Erythroblast (primary cell): ENCODE measurements around the gene POLN.

Experiments
- DNase-seq, 2 experiments: peaks; one replicate each; lab custom pipeline; 2025; lab: John Stamatoyannopoulos, UW
- GATA1 ChIP-seq: IDR thresholded peaks from 2 replicates; pipeline ENCODE4 v1.6.1; 2011; ENCODE audit warnings: low read depth, mild to moderate bottlenecking, control low read depth, low read length, moderate library complexity
- POLR2A ChIP-seq: IDR thresholded peaks from 2 replicates; pipeline ENCODE4 v1.6.1; 2011; ENCODE audit warnings: mild to moderate bottlenecking, low read length

POLN gene

DNA sequence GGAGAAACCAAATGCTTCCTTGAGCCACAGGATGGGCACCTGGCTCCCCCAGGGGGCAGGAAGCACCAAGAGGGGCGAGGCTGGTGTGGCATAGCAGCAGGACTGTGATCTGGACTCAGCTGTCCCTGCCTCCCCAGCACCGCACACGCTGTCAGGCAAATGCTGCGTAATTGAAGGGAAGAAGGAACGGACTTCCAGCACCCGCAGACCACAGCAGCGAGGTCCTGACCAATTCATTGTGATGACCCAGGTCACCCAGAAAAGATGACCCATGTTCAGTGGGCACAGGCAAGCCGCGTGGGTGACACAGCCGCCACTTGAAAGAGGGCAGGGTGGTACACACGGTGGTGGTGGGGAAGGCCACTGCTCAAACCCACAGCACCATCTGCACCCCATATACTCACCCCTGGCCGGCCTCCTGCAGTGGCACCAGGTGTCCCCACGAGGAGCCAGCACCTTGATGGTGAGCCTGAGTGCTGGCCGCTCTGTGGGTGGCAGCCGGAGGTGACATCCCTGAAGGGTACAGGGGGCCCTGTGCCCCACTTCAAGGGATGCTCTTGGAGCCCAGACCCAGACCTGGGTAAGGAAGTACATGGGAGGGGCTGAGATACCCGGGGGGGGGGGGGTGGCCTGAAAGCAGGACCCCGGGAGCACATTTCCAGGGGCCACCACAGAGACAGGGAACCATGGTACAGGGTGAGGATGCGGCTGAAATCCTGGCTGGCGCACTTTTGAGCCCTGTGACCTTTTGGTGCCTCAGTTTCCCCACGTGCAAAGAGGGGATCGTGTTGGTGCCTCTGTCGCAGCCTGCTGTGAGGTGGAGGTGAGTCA, 171.3 kb downstream of the POLN start:
- DNase-seq: no peak
- TF ChIP-seq POLR2A (no peak), GATA1 (no peak)

DNA sequence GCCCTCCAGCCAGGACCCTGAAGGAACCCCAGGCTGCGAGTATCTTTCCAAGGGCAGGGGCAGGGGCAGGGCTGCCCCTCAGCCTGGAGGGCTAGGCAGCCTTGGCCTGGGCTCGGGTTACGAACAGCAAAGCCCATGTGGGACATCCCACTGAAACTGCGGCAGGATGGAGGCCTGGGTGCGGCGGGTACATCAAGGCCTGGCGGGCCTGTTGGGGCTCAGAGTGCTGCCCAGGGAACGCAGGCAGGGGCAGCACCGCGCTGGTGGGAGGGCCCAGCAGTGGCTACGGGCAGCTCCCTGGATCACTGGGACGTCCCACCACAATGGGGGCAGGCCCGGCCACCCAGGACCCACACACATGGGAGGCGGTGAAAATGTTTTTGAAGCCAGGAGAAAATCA, 171.9 kb downstream of the POLN start:
- DNase-seq: no peak
- TF ChIP-seq GATA1 (no peak), POLR2A (no peak)

DNA sequence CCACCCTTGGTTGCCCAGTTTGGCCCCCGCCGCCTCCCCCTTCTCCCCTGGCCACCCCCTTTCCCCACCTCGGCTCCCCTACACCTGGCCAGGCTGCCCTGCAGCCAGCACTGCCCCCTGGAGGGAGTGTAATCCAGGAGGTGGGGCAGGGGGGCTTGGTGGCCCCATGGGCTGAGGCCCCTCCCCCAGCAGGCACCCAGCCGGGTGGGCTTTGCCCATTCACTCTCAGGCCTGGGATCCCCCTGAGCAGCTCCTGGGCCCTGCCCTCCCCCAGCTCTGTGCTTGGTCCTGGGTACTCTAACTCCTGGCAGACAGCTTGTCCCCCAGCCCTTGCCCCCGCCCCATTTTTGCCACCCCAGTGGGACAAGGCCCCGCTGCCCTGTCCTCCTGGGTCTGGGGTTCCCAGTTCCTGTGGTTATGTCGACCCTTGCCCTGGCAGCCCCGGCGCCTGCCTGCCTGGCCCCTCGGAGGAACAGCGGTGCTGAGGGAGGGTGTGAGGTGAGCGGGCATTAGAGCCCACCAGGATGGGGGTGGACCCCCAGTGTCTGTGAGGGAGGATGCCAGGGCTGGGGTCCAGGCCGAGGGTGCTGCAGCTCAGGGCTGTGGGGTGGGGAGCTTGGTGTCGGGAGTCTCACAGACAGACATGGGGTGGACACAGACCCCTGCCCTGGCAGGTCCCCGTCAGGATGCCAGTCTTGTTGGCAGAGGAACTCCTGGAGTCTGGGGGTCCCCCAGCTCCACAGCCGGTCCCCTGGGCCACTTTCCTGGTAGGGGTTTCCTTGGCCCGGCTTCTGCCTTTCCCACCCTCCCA, 172.6 kb downstream of the POLN start:
- TF ChIP-seq GATA1 (no peak), POLR2A (no peak)
- no peak for DNase-seq

DNA sequence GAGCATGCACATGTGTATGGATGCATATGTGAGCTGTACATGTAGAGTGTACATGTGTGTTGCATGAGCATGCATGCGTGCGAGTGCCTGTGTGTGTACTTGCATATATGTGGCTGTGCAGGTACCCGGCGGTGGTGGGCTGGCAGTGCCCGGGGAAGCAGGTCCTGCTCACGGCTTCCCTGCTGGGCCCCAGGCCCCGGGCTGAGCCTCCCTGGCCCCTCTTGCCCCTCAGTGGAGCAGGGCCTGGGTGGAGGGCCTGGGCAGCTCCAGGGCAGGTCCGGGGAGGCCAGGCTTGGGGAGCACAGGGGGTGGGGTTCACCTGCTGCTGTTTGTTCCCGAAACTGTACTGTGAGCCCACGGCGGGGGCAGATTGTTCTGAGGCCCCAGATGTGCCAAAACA, 173.4 kb downstream of the POLN start:
- no peak for TF ChIP-seq POLR2A
- no peak for TF ChIP-seq GATA1
- no peak for DNase-seq

DNA sequence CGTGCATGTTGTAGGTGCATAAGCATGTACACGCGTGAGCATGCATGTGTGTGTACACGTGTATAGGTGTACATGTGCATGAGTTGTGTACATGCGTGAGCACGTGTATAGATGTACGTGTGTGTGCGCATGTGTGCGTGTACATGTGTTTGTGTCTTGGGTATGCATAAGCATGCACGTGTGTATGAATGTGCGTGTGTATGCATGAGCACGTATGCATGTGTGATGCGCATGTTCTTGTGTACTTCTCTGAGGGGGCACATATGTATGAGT, 173.8 kb downstream of the POLN start:
- TF ChIP-seq POLR2A (no peak), GATA1 (no peak)

DNA sequence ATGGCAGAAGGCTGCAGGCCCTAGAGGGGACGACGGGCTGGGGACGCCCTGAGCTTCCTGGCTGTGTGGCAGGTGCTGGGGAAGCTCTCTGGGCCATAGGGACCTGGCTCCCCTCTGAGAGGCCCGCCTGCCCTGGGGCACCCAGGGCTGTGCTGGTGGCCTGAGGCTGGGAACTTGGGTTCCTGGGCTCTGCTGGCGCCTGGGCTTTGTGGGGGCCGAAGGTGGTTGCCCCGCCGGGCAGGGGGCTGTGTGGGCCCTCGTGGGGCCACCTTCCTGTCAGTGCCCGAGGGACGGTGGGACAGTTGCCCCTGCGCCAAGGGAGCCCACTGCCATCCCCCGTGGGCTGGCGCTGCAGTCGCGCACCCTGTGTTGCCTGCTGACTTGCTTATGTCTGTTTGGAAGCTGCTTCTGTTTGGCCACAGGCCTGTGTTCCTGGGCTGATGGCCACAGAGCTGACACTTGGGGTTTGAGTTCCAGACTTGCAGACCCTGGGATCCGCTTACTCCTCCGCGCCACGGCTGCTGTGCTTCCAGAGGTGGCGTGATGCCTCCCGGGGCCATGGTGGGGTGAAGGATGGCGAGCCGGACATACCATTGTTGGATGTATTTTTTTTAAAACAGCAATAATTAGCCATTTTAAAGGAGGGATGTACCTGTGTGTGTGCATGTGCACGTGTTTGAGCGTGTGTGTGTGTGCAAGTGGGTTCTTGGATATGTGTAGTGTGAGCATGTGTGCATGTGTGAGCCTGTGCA, 174.3 kb downstream of the POLN start:
- DNase-seq: no peak
- no peak for TF ChIP-seq POLR2A
- no peak for TF ChIP-seq GATA1

More for the DNA sequence above, 173.8 kb downstream of the POLN start:
- no peak for DNase-seq

DNA sequence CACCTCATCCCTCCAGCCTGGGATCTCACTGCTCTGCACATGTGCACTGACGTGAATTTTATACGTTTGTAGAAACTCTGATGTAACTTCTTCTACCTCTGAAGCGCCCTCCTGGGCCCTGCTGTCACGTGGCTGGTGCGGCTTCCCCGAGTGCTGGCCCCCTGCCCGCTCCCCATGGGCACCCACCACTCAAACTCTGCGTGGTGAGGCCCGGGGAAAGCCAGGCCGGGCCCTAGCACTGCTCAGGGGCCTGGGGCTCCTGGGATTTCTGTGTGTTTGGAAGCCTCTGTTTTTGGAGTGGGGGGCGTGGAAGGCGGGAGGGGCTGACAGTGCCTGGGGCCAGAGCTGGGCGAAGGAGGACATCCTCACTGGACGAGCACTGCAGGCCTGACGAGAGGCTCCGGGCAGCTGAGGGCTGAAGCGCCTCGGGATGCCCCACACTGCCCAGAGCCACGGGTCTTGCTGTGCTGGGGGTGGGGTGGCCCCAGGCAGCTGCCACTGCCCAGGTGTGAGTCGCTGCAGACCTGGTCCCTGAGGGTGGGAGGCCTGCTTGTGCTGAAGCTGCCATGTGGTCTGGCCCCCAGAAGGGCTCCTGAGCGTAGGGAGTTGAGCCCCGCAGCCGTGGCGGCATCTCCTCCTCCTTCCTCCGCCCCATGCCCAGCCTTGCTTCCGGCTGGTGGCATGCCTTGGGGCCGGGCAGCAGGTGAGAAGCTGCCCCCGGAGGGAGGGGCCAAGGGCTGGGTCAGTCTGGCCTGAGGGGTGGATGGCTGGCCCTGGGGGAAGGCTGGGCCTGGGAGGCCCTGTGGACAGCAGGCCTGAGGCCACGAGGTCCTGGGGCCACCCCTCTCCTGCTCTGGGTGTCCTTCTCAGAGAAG, 175.1 kb downstream of the POLN start:
- no peak for DNase-seq
- TF ChIP-seq POLR2A: no peak

DNA sequence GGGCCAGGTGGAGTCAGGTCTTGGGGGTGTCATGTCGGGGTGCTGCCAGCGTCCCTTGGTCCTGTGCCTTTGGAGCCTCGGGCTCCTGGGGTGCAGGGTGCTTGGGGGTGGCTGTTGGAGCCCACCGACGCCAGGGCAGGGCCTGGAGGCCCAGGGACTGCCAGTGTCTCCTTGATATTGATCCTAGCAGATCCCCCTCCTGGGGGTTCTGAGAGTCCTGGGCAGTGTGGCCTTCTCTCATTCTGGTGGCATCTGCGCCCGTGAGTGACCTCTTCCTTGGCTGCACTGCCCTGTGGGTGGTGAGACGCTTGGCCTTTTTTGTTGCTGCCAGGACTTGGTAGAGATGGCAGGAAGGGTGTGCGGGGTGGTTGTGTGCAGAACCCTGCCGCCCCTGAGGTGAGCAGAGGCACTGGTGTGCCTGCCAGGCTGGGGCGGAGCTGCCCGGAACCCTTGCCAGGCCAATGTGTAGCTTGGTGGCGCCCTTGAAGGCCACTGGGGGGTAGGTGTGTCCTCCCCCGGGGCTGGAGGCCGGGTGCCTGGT, 175.8 kb downstream of the POLN start:
- no peak for DNase-seq
- TF ChIP-seq POLR2A (no peak), GATA1 (no peak)

DNA sequence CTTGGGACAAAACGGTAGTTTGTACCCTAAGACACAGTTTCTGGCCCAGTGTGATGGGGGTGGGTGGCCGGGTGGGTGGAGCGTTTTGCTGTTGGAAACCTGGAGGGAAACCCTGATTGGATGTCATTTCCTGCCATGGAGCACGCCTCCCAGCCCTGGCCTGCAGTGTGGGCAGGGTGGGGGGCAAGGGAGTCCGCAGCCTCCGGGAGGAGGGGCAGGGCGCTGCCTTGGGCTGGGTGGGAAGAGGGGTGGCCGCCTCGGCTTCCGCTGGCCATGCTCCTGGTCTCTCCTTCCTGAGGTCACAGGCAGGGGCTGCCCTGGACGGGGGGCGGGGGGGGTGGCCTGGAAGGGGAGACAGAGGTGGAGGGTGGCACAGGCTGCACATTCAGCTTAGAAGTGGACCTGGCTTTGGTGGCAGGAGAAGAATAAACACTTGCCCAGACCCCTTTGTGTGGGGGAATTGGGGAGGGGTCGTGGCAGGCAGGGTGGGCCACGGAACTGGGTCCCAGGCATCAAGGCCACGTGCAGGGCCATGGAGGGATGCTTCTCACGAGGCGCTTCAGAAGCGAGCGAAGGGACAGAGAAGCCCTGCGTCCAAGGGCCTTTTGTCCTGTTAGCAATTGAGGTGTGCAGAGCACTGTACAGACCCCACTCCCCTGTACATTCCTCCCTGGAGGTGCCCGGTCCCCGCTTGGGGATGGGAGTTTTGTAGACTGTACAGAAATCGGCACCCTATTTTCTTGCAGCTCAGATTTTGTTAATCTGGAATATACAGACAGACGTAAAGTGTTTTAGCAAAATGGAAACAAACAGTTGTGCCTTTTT, 176.6 kb downstream of the POLN start:
- DNase-seq: no peak
- TF ChIP-seq GATA1 (no peak), POLR2A (no peak)

DNA sequence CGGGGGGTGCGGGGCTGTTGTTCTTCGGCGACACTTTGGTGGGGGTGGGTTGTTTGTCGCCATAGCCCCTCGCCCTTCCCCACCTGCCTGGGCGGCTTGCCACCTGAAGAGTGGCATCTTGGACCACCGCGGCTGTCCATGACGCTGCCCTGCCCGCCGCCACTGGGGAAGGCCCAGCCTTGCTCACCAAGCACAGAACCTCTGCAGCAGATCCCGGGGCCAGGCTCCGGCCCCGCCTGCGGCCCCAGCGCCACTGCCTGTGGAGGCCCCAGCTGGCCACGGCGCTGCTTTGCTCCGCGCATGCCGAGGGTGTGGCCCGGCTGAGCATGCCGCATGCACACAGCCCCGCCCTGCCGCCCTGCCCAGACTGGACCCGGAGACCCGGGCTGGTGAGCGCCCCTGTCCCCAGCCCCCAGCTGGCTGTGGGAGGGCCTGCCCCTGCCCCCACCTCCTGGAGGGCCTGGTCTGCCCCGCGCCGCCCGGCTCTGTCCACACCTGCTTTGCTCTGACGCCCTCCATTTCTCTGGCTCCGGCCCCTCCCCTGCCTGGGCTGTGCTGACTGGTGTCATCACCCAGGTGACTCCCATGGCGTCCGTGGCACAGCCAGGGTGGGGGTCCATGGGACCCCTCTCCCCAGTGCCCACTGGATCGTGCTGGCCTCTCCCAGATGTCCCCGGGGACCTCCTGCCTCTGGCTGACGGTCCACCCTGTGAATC, 177.5 kb downstream of the POLN start:
- no peak for TF ChIP-seq GATA1
- no peak for TF ChIP-seq POLR2A
- no peak for DNase-seq

DNA sequence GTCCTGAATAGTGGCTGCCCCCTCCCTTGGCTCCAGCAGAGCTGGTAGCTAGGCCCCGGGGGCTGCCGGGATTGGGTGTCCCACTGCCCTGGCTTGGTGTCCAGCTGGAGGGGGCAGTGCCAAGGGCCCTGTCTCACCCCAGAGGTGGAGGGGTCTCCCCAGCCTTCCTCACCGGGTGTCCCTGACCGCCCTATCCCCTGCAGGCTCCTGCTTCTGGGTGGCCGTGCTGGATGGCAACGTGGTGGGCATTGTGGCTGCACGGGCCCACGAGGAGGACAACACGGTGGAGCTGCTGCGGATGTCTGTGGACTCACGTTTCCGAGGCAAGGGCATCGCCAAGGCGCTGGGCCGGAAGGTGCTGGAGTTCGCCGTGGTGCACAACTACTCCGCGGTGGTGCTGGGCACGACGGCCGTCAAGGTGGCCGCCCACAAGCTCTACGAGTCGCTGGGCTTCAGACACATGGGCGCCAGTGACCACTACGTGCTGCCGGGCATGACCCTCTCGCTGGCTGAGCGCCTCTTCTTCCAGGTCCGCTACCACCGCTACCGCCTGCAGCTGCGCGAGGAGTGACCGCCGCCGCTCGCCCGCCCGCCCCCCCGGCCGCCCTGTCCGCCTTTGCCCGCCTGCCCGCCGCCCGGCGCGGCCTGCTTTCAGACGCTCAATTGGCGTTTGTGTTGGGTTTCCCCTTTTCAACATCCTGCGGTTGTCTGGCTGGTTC, 178.2 kb downstream of the POLN start:
- DNase-seq: no peak
- TF ChIP-seq POLR2A: no peak
- TF ChIP-seq GATA1: no peak
